GM19467 (cell line): ENCODE measurements around the gene NFRKB.
"Not testable (repeated sequence)": the region's sequence is repeated elsewhere in the genome, so short reads cannot be mapped to it uniquely, and the experiment has no call there.

ENCODE experiments used
- ATAC-seq: cut with Tn5 transposase; IDR thresholded peaks from one replicate; pipeline ENCODE4 v1.9.1; 2021; ENCODE audit warnings: mild to moderate bottlenecking, moderate library complexity; ENCODE audit not compliant: unreplicated experiment

Gene NFRKB

GRCh38 chr11:129894278-129895125 lies 876 bp downstream of the NFRKB start:
- no peak for ATAC-seq

- no peak for ATAC-seq
Measured at GRCh38 chr11:129888451-129888850, 6.9 kb downstream of the NFRKB start.

- ATAC-seq: no peak
Measured at GRCh38 chr11:129885381-129885780, 10.0 kb downstream of the NFRKB start.

GRCh38 chr11:129884581-129884980 lies 10.8 kb downstream of the NFRKB start:
- no peak for ATAC-seq

GRCh38 chr11:129881570-129882170 lies 13.7 kb downstream of the NFRKB start:
- ATAC-seq: peak; percentile 67

- ATAC-seq: no peak
Measured at GRCh38 chr11:129880311-129880710, 15.1 kb downstream of the NFRKB start.

- ATAC-seq: no peak
Measured at GRCh38 chr11:129871914-129872313, 23.5 kb downstream of the NFRKB start.

- ATAC-seq: not testable (repeated sequence)
Measured at GRCh38 chr11:129868626-129869025, 26.8 kb downstream of the NFRKB start.

GRCh38 chr11:129866311-129866710 lies 29.1 kb downstream of the NFRKB start:
- no peak for ATAC-seq

GRCh38 chr11:129865701-129866100 lies 29.7 kb downstream of the NFRKB start:
- no peak for ATAC-seq

- ATAC-seq: no peak
Measured at GRCh38 chr11:129864811-129865210, 30.6 kb downstream of the NFRKB start.

- ATAC-seq: no peak
Measured at GRCh38 chr11:129861702-129862522, 33.5 kb downstream of the NFRKB start.

GRCh38 chr11:129856036-129856435 lies 39.3 kb downstream of the NFRKB start:
- ATAC-seq: no peak

- no peak for ATAC-seq
Measured at GRCh38 chr11:129855086-129855485, 40.3 kb downstream of the NFRKB start.

- no peak for ATAC-seq
Measured at GRCh38 chr11:129854232-129854805, 41.1 kb downstream of the NFRKB start.

GRCh38 chr11:129853518-129854231 lies 41.7 kb downstream of the NFRKB start:
- ATAC-seq: no peak

GRCh38 chr11:129852125-129852740 lies 43.1 kb downstream of the NFRKB start:
- ATAC-seq: no peak

GRCh38 chr11:129849447-129850130 lies 45.8 kb downstream of the NFRKB start:
- ATAC-seq: no peak

GRCh38 chr11:129847361-129847760 lies 48.0 kb downstream of the NFRKB start:
- not testable (repeated sequence) for ATAC-seq
